ENCODE data around the gene ASTL. TPM values are rescaled to one million over a fixed set of nuclear protein-coding genes. Genes with fewer than 3 reads are reported as not detected.

Gene ASTL
- total RNA-seq, 4 donors from 2014 or later: not detected

DNA sequence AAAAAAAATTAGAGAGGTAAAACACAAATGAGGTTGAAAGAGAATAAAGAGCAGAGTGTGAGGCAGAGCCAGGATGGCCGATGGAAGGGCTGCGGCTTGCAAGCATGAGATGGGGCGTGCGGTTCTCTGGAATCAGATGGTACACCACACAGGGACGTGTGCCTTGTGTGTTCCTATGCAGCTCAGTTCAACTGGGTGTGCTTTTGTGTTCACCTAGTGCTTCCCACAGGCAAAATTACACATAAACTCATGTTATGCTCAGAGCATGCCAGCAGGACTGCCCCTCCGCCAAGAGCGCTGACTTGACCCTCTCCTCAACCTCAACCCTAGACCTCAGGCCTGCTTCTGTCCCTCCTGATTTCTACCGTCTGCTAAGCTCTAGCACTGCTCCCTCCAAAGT lies 45.9 kb upstream of the ASTL start:
- Histone ChIP-seq H3K27me3 (no peaks in the 10 kb centered on the region), H3K27ac (no peak overlapping the region), H3K9me3 (no peaks in the 10 kb centered on the region), H3K4me1 (peaks cover 23 to 36% of the 10 kb centered on the region in 2 donors), H3K4me3 (no peak overlapping the region), H3K36me3 (peaks cover 0 to 50% of the 10 kb centered on the region in 2 donors)
- in situ Hi-C loops (cut with MboI; ENCODE audit: low sequenced_read_pairs in 4 of 4) (no loop called here), intact Hi-C loops (cut with DNase I; ENCODE audit: low total_unique reads) (no loop called here)
- ATAC-seq (no peak), DNase-seq (no peak)
- TF ChIP-seq, protein P1, sequence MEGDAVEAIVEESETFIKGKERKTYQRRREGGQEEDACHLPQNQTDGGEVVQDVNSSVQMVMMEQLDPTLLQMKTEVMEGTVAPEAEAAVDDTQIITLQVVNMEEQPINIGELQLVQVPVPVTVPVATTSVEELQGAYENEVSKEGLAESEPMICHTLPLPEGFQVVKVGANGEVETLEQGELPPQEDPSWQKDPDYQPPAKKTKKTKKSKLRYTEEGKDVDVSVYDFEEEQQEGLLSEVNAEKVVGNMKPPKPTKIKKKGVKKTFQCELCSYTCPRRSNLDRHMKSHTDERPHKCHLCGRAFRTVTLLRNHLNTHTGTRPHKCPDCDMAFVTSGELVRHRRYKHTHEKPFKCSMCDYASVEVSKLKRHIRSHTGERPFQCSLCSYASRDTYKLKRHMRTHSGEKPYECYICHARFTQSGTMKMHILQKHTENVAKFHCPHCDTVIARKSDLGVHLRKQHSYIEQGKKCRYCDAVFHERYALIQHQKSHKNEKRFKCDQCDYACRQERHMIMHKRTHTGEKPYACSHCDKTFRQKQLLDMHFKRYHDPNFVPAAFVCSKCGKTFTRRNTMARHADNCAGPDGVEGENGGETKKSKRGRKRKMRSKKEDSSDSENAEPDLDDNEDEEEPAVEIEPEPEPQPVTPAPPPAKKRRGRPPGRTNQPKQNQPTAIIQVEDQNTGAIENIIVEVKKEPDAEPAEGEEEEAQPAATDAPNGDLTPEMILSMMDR (IDR thresholded peaks at IDR 0.05 in 4 of 5, conservative IDR thresholded peaks at IDR 0.05 in 1 of 5): no peak
- no peak for TF ChIP-seq POLR2A (IDR thresholded peaks at IDR 0.05)

DNA sequence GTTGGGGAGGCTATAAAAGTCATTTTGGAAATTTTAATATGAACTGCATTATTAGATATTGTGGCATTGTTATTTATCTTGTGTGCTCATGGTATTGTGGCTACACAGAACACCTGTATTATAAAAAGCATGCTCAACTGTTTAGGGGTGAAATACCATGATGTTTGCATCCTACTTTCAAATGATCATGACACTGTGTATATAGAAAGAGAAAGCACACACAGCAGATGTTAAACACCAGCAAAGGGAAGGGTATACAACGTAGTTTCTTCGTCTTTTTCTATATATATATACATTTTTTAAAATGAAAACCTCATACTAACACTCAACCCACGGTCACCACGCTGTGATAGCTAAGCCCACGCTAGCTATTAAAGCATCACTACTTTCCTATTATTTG lies 43.2 kb upstream of the ASTL start:
- ATAC-seq (no peak), DNase-seq (no peak)
- H3K4me1 ChIP-seq: peaks cover 4 to 21% of the 10 kb centered on the region in 2 donors
- H3K27me3 ChIP-seq: no peaks in the 10 kb centered on the region
- intact Hi-C loops (cut with DNase I; ENCODE audit: low total_unique reads) (no loop called here), in situ Hi-C loops (cut with MboI; ENCODE audit: low sequenced_read_pairs in 4 of 4) (no loop called here)
- H3K27ac ChIP-seq: no peak overlapping the region
- H3K4me3 ChIP-seq: no peak overlapping the region
- TF ChIP-seq, protein P1 (IDR thresholded peaks at IDR 0.05 in 4 of 5, conservative IDR thresholded peaks at IDR 0.05 in 1 of 5): no peak
- TF ChIP-seq POLR2A (IDR thresholded peaks at IDR 0.05): no peak
- no peaks in the 10 kb centered on the region for H3K9me3 ChIP-seq
- H3K36me3 ChIP-seq: peaks cover 0 to 35% of the 10 kb centered on the region in 2 donors

DNA sequence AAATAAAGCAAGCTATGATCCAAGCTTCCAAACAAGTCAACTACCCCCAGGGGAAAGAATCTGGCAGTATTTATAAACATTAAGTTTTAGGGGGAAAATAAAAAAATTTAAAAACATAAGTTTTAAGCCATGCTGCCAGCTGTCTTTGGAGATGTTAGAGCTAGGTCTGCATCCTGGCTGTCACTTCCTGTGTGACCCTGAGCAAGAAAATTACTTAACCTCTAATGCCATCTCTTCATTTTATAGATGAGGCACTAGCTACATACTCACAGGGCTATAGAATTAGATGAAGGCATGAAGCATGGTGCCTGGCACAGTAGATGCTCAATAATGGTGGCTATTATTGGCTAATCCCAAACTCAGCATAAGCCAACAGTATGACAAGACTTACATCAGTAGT lies 42.2 kb upstream of the ASTL start:
- no peaks in the 10 kb centered on the region for H3K27me3 ChIP-seq
- intact Hi-C loops (cut with DNase I; ENCODE audit: low total_unique reads) (no loop called here), in situ Hi-C loops (cut with MboI; ENCODE audit: low sequenced_read_pairs in 4 of 4) (no loop called here)
- H3K36me3 ChIP-seq: peaks cover 0 to 25% of the 10 kb centered on the region in 2 donors
- H3K27ac ChIP-seq: no peak overlapping the region
- no peak for ATAC-seq
- H3K4me3 ChIP-seq: no peak overlapping the region
- TF ChIP-seq POLR2A (IDR thresholded peaks at IDR 0.05): no peak
- TF ChIP-seq, protein P1 (IDR thresholded peaks at IDR 0.05 in 4 of 5, conservative IDR thresholded peaks at IDR 0.05 in 1 of 5): no peak
- no peaks in the 10 kb centered on the region for H3K9me3 ChIP-seq
- no peak for DNase-seq
- peaks cover 0 to 17% of the 10 kb centered on the region in 2 donors for H3K4me1 ChIP-seq

DNA sequence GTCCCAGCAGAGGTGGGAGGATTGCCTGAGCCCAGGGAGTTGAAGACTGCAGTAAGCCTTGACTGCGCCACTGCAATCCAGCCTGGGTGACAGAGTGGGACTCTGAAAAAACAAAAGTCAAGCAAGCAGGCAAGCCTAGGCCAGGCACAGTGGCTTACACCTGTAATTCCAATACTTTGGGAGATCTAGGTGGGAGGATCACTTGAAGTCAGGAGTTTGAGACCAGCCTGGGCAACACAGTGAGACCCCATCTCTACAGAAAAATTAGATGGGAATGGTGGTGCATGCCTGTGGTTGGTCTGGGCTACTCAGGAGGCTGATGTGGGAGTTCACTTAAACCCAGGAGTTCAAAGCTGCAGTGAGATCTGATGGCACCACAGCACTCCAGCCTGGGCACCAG lies 41.7 kb upstream of the ASTL start:
- no peaks in the 10 kb centered on the region for H3K27me3 ChIP-seq
- no peak for TF ChIP-seq POLR2A (IDR thresholded peaks at IDR 0.05)
- TF ChIP-seq, protein P1 (IDR thresholded peaks at IDR 0.05 in 4 of 5, conservative IDR thresholded peaks at IDR 0.05 in 1 of 5): no peak
- no peak overlapping the region for H3K27ac ChIP-seq
- peaks cover 0 to 13% of the 10 kb centered on the region in 2 donors for H3K4me1 ChIP-seq
- intact Hi-C loops (cut with DNase I; ENCODE audit: low total_unique reads): no loop called here
- peaks cover 0 to 20% of the 10 kb centered on the region in 2 donors for H3K36me3 ChIP-seq
- in situ Hi-C loops (cut with MboI; ENCODE audit: low sequenced_read_pairs in 4 of 4): no loop called here
- no peak overlapping the region for H3K4me3 ChIP-seq
- DNase-seq: no peak
- no peaks in the 10 kb centered on the region for H3K9me3 ChIP-seq
- no peak for ATAC-seq

DNA sequence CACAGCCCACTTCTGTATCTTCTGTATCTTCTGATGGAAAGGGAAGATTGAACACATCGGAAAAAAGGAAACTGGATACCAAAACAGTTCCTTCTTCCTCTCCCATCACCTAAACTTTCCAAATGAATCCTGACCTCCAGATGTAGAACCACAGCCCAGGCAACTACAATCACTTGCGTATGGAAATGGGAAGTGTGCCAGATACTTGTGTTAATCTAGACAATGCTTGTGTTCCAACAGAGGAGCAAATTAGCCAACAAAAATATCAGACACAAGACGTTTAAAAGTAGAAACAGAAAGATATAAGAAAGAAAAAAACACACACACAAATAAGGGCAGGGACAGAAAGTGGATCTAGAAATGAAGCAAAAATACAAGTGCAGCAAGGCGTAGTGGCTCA lies 38.4 kb upstream of the ASTL start:
- Histone ChIP-seq H3K36me3 (no peaks in the 10 kb centered on the region), H3K4me3 (no peak overlapping the region), H3K27me3 (no peaks in the 10 kb centered on the region), H3K9me3 (no peaks in the 10 kb centered on the region), H3K4me1 (peaks cover 0 to 12% of the 10 kb centered on the region in 2 donors), H3K27ac (no peak overlapping the region)
- ATAC-seq (no peak), DNase-seq (no peak)
- intact Hi-C loops (cut with DNase I; ENCODE audit: low total_unique reads) (loop anchor here (10.0 kb wide), 2 partner anchors 152 to 182 kb away; partner anchors contain the start of gene ANKRD36C), in situ Hi-C loops (cut with MboI; ENCODE audit: low sequenced_read_pairs in 4 of 4) (loop anchor here in 1 of 4 donors (10.0 kb wide), 1 partner anchor 152 kb away; no protein-coding TSS in a partner anchor)
- TF ChIP-seq, protein P1 (IDR thresholded peaks at IDR 0.05 in 4 of 5, conservative IDR thresholded peaks at IDR 0.05 in 1 of 5): no peak
- no peak for TF ChIP-seq POLR2A (IDR thresholded peaks at IDR 0.05)

All from gastrocnemius medialis (tissue), 4 donors.